Measurements from ENCODE around the gene TBC1D25.

The TBC1D25 gene

DNA sequence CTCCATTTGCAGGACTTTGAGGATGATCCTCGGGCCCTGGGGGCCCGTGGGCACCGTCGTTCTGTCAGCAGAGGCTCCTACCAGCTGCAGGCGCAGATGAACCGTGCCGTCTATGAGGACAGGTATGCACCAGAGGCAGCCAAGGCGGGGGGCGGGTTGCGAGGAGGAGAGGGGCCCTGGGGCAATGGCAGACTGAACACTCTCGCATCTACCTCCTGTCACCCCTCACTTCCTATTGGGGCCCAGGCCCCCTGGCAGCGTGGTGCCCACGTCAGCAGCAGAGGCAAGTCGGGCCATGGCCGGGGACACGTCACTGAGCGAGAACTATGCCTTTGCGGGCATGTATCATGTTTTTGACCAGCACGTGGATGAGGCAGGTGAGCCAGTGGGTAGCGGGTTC, 59.8 kb downstream of the TBC1D25 start:
- DNase-seq (ENCODE audit: low read depth in 3 of 3, low spot score in 1 of 3) = no peak

DNA sequence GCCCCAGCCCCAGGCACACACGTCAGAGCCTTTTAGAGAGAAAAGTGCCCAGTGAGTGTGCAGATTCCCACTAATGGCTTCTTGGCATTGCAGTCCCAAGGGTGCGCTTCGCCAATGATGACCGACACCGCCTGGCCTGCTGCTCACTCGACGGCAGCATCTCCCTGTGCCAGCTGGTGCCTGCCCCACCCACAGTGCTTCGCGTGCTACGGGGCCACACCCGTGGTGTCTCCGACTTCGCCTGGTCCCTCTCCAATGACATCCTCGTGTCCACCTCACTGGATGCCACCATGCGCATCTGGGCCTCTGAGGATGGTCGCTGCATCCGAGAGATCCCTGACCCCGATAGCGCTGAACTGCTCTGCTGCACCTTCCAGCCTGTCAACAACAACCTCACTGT, 60.7 kb downstream of the TBC1D25 start:
- DNase-seq (ENCODE audit: low read depth in 3 of 3, low spot score in 1 of 3) = no peak

DNA sequence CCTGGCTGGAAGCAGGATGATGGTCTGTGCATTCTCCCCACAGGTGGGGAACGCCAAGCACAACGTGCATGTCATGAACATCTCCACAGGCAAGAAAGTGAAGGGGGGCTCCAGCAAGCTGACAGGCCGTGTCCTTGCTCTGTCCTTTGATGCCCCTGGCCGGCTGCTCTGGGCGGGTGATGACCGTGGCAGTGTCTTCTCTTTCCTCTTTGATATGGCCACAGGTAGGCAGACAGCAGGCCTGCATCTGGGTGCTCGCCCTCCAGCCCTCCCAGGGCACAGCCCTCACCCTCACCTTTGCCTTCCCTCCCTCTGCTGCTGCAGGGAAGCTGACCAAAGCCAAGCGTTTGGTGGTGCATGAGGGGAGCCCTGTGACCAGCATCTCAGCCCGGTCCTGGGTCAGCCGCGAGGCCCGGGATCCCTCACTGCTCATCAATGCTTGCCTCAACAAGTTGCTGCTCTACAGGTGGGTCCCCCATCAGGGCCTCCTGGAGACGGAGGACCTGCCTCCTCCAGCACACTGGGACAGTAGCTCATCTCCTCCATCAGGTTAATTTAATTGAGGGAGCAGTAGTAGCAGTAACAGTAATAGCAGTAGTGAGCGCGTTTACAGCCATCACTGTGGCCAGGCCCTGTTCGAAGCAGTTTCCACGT, 62.4 kb downstream of the TBC1D25 start:
- DNase-seq (ENCODE audit: low read depth in 3 of 3, low spot score in 1 of 3) = no peak

DNA sequence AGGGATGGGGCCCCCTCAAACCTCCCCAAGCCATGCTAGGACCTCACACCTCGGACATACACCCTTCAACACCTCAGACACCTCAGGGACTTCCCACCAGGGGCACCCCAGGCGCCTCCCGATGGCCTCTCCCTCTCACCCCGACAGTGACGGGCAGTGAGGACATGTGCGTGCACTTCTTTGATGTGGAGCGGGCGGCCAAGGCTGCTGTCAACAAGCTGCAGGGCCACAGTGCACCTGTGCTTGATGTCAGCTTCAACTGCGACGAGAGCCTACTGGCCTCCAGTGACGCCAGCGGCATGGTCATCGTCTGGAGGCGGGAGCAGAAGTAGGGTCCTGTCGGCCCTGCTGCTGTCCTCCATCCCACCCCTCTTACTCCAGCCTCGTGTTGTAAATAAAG, 65.2 kb downstream of the TBC1D25 start:
- DNase-seq (ENCODE audit: low read depth in 3 of 3, low spot score in 1 of 3) = no peak

DNA sequence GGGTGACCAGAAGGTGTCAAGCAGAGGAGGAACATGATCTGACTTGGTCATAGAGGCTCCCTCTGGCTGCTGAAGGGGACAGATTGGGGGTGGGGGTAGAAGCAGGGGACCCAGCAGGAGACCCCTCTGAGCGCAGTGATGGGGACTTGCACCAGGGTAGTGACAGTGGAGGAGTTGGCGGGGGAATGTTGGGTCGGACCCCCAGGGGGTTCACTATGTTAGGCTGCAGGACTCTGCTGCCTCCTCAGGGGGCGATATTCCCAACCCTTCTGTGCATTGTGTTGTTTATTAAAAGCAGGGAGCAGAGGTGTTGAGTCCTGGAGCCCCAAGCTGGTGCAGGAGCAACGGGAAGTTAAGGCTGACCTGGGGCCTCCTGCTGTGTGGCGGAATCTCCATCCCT, 66.6 kb downstream of the TBC1D25 start:
- no peak for DNase-seq (ENCODE audit: low read depth in 3 of 3, low spot score in 1 of 3)

DNA sequence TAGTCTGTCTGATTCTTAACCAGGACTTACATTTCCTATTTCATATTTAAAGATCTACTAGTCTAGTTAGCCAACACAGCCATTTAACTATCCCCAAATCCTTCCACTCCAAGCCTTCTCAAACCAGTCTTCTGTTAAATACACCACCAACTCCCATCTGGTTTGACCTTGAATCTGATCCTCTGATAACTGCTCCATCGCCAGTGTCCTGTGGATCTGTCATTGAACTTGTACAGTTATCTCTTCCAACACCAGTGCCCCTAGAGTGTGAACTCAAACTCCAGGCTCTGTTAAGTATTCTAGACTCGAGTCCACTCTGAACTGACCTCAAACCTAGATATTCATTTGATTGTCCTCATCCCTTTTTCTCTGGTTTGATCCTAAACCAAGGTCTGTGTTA, 72.2 kb downstream of the TBC1D25 start:
- no peak for DNase-seq (ENCODE audit: low read depth in 3 of 3, low spot score in 1 of 3)
